GM12865 (cell line): ENCODE results near the gene PSMG4.

ENCODE experiments used
- DNase-seq: peaks from one replicate; pipeline ENCODE4 v3.0.0; 2010; ENCODE audit warnings: low read depth
- H3K4me3 ChIP-seq: 2 replicates; pipeline ENCODE4 v1.5.1; 2011; ENCODE audit warnings: mild to moderate bottlenecking, low read depth, low read length, control low read depth
- TF ChIP-seq, protein P1 (sequence below): IDR thresholded peaks from 2 replicates; pipeline ENCODE4 v1.5.1; 2011; ENCODE audit warnings: low read length, control low read depth, low read depth, inconsistent platforms; ENCODE audit not compliant: insufficient read depth; ENCODE audit errors: missing control alignments

The PSMG4 gene

DNA sequence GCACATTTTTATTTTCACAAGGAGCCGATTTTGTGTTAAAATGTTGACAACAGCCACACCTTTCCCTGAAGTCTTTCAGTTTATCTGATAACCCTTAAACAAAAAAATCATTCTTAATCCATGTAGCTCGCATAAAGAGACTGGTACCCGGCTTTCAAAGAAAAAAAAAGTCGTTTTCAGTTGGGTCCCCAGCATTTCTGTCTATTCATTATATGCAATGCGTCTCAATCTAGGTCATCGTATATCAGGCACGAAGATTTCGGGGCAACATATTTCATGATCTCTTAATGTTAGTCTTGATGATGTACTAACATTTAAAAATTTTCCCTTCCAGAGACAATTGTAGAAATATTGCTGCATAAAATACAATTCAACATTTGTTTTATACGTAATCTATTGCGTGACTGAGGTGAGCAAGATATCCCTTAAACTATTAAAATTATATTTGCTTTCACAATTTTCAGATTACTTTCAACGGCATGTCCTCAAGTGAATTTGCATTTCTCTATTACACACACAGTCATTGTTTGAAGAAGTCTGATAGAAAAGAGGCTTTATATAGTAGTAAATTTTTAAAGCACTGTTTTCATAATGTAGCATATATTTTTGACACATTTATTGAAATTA is 28.4 kb upstream of the PSMG4 start:
- H3K4me3 ChIP-seq = no peak overlapping the region
- TF ChIP-seq, protein P1, sequence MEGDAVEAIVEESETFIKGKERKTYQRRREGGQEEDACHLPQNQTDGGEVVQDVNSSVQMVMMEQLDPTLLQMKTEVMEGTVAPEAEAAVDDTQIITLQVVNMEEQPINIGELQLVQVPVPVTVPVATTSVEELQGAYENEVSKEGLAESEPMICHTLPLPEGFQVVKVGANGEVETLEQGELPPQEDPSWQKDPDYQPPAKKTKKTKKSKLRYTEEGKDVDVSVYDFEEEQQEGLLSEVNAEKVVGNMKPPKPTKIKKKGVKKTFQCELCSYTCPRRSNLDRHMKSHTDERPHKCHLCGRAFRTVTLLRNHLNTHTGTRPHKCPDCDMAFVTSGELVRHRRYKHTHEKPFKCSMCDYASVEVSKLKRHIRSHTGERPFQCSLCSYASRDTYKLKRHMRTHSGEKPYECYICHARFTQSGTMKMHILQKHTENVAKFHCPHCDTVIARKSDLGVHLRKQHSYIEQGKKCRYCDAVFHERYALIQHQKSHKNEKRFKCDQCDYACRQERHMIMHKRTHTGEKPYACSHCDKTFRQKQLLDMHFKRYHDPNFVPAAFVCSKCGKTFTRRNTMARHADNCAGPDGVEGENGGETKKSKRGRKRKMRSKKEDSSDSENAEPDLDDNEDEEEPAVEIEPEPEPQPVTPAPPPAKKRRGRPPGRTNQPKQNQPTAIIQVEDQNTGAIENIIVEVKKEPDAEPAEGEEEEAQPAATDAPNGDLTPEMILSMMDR = no peak
- no peak for DNase-seq

DNA sequence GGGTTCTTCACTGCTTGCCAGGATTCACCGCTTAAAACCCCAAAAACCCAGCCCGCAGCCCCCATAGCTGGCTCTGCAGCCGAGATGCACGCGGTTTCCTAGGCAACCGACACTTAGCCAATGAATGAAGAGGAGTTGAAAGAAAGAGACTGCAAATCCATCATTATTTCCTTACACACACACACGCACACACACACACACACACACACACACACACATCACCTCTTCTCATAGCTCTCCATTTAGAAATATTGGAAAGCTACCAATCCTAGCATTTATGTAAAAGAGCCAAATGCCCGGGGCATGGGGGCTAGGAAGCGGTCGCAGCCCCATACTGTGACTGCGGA is 27.9 kb upstream of the PSMG4 start:
- TF ChIP-seq, protein P1 = no peak
- no peak overlapping the region for H3K4me3 ChIP-seq
- DNase-seq = no peak

DNA sequence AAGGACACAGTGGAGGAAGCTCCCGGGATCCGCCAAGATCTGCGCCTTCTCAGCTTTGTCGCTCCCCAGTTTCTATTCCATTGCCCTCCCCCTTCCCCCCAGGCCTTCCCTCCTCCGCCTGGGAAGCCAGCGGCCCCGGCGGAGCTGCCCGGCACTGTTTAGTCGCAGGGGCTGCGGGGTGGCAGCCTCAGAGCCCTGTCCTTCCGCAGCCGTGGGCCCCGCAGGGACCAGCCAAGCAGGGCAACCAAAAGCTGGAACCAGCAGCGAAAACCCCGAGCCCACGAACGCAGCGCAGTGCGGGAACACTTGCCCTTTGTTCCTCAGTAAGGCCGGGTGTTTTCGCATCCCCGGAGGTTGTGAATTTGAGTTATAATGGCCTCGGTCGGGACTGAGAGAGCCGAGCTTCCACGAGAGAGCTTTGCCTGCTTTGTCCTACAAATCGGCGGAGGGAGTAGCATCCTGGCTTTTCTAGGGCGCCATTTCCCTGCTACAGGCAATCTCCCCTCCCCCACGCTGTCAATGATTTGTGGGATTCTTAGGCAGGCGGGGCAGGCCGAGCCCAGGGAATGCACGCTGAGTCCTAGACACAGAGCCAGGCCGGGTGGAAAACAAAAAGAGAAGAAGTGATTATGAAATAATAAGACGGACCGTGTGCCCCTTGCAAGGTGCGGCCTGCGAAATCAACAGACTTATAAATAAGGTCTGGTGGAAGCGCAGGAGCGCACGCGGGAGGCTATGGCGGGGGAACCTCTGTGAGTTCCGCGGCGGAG is 27.3 kb upstream of the PSMG4 start:
- no peak overlapping the region for H3K4me3 ChIP-seq
- no peak for DNase-seq
- TF ChIP-seq, protein P1 = no peak

DNA sequence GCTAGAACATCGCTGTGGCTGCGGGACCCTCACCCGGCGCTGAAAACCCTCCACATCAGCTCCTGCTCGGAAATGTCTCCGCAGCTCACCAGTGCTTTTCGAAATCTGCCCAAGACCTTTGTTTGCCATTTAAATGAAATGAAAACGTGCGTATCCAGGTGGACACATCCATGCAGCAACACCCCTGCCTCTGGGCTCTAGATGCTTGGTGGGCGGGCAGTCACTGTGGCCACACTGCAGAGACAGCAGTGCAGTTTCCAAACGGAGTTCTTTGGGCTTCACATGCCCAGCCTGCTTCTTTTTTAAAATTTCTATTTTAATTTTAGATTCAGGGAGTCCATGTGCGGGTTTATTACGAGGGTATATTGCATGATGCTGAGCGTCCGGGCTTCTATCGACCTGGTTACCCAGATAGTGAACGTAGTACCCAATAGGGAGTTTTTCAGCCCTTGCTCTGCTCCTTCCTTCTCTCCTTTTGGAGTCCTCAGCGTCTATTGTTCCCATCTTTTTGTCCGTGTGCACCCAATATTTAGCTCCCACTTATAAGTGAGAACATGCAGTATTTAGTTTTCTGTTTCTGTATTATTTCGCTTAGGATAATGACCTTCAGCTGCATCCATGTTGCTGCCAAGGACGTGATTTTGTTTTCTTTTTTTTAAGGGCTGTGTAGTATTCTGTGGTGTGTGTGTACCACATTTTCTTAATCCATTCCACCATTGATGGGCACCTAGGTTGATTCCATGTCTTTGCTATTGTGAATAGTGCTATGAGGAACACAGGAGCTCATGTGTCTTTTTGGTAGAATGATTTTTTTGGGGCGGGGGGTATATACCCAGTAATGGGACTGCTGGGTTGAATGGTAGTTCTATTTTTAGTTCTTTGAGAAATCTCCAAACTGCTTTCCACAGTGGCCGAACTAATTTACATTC is 26.5 kb upstream of the PSMG4 start:
- DNase-seq = no peak

DNA sequence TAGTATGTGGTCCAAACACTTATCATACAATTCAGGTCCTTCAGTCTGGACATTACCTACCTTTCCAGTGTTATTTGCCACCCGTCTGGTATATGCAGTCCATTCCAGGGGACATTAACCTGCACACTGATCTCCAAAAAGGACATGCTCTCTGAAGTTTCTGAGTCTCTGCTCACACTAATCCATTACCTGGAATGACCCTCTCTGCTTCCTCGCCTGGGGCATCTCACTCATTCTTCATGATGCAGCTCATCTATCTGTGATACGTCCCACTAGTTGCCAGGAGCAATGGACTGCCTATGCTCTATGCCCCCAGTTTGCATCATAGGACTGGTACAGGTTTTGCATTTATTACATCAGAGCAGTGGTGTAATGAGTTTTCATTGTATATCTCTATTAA is 25.4 kb upstream of the PSMG4 start:
- DNase-seq = no peak
- TF ChIP-seq, protein P1 = no peak
- no peak overlapping the region for H3K4me3 ChIP-seq

More for the DNA sequence above, 26.5 kb upstream of the PSMG4 start:
- TF ChIP-seq, protein P1 = no peak
- no peak overlapping the region for H3K4me3 ChIP-seq

DNA sequence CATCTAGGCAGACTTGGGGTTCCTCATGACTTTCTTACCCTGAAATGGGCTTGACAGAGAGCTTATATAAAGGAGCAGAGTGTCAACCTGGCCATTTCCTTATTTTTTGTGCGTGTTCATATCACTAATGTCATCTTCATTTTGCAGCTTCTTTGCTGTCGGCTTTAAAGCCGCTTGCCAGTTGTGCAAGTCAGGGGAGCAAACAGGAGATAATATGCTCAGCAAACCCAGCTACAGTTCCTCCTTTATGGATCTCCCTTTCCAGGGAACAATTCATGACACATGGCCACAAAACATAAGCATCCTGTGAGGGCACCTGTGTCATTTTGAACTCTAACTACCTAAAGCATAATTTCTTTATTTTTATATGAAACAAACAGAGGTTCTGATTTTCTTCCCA is 24.8 kb upstream of the PSMG4 start:
- DNase-seq = no peak
- TF ChIP-seq, protein P1 = no peak
- H3K4me3 ChIP-seq = no peak overlapping the region
